ENCODE data around the gene ANKDD1A. TPM values are rescaled to one million over a fixed set of nuclear protein-coding genes. Genes with fewer than 3 reads are reported as not detected.

Gene ANKDD1A
- total and polyA plus RNA-seq, 8 donors, result 1.5 to 43.8 (median 5.2) TPM

DNA sequence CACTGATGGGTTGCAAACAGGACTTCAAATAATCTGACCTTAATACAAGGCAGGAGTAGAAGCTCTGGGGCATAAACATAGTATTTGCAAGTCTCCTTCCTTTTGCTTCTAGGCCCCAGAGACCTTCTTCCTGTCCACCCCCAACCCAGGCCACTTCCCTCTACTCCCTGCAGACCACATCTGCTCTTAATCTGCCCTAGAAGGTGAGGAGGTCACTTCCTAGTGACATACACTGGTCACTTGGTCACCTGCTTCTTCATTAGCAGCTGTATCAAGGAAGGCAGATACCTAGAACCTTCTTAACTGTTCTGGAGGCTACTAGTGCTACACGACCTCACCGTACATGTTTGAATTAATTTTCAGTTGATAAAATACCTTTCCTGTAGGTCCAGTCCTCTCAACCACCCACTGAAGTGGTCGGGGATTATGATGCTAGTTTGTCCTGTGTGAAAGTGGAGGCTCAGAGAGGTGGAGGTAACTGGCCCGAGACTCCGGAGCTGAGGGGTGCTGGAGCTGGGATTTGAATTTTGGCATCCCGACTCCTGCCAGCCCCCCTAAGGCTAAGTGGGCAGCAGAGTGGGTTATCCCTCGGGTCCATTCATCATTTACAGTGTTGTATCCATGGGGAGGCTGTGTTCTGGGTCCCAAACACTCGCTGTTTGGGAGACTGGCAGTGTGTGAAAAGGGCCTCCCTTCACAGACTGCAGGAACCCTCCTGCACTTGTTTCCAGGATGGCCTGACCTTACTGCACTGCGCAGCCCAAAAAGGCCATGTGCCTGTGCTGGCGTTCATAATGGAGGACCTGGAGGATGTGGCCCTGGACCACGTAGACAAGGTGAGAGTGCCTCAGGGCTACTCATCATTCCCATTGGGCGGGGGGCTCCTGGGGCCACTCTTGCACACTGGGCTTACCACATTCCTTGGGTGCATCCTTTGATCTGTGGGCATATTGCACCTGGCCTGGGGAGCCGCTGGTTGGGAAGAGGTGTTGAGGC is 13.9 kb downstream of the ANKDD1A start:
- no peaks in the 10 kb centered on the region for H3K9me3 ChIP-seq
- no peak for DNase-seq
- TF ChIP-seq POLR2A (IDR thresholded peaks at IDR 0.05), result no peak
- TF ChIP-seq POLR2AphosphoS5 (IDR thresholded peaks at IDR 0.05), result no peak
- TF ChIP-seq CTCF (IDR thresholded peaks at IDR 0.05), result no peak
- TF ChIP-seq EP300 (IDR thresholded peaks at IDR 0.05), result no peak
- H3K4me3 ChIP-seq, result no peak overlapping the region
- no peaks in the 10 kb centered on the region for H3K27me3 ChIP-seq
- H3K36me3 ChIP-seq, result peaks cover 0 to 7% (median 0%) of the 10 kb centered on the region in 4 donors
- no peaks in the 10 kb centered on the region for H3K4me1 ChIP-seq
- intact Hi-C loops (cut with DNase I; ENCODE audit: low total_unique reads), result no loop called here
- 84 to 89% (median 86%) methylated on average over 11 to 13 of the region's 13 CpGs for WGBS, 5 donors
- H3K27ac ChIP-seq, result no peak overlapping the region

DNA sequence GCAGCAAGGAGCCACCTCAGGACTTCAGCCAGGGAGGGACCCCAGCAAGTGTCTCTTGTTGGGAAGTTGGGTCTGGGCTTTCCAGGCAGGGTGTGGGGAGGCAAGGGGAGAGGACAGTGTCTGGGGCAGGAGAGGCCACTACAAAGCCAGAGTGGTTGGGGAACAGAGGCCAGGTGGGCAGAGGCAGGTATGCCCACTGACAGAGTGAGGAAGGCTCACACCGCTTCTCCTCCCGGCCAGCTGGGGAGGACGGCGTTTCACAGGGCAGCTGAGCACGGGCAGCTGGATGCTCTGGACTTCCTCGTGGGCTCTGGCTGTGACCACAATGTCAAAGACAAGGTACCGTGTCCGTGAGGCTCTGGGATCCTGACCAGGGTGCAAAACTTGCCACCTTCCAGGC is 15.0 kb downstream of the ANKDD1A start:
- no peak for TF ChIP-seq POLR2AphosphoS5 (IDR thresholded peaks at IDR 0.05)
- no peak for TF ChIP-seq EP300 (IDR thresholded peaks at IDR 0.05)
- no peak for TF ChIP-seq CTCF (IDR thresholded peaks at IDR 0.05)
- no peak for TF ChIP-seq POLR2A (IDR thresholded peaks at IDR 0.05)
- H3K27ac ChIP-seq, result no peak overlapping the region
- no peaks in the 10 kb centered on the region for H3K27me3 ChIP-seq
- no peaks in the 10 kb centered on the region for H3K9me3 ChIP-seq
- no peaks in the 10 kb centered on the region for H3K4me1 ChIP-seq
- WGBS, 5 donors, result 83 to 94% (median 87%) methylated on average over 8 of the region's 8 CpGs
- intact Hi-C loops (cut with DNase I; ENCODE audit: low total_unique reads), result no loop called here
- no peak for DNase-seq
- H3K4me3 ChIP-seq, result no peak overlapping the region
- peaks cover 0 to 11% (median 5%) of the 10 kb centered on the region in 4 donors for H3K36me3 ChIP-seq

DNA sequence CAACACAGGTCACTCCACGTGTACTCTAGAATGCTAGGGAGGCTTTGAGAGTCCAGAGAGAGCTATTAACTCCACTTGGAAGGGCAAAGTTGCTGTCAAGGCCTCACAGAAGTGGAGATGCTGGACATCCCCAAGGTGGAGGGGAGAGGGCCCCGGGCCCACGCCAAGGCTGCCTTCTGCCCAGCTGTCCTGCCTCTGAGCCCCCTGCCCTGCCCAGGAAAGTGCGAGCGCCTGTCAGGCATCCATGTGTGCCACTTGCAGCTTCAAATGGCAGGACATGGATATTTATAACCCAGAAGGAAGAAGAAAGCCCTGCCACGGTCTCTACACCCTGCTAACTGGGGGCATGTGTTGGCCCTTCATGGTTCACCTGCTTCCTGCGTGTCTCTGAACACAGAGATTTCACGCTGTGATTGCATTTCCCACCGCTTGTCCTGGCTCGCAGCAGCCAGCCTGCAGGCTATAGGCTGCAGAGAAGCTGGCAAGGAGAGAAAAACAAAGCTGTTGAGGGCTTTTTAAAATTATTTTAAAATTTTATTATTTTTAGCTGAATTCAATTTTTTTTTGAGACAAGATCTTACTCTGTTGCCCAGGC is 17.0 kb downstream of the ANKDD1A start:
- TF ChIP-seq POLR2A (IDR thresholded peaks at IDR 0.05) (no peak), EP300 (IDR thresholded peaks at IDR 0.05) (no peak), POLR2AphosphoS5 (IDR thresholded peaks at IDR 0.05) (no peak)
- H3K4me3 ChIP-seq, result no peak overlapping the region
- no peaks in the 10 kb centered on the region for H3K27me3 ChIP-seq
- H3K27ac ChIP-seq, result no peak overlapping the region
- DNase-seq, result no peak
- H3K4me1 ChIP-seq, result no peaks in the 10 kb centered on the region
- intact Hi-C loops (cut with DNase I; ENCODE audit: low total_unique reads), result no loop called here
- 83 to 90% (median 85%) methylated on average over 9 to 10 of the region's 10 CpGs for WGBS, 5 donors
- peaks cover 0 to 21% (median 13%) of the 10 kb centered on the region in 4 donors for H3K36me3 ChIP-seq
- H3K9me3 ChIP-seq, result no peaks in the 10 kb centered on the region

DNA sequence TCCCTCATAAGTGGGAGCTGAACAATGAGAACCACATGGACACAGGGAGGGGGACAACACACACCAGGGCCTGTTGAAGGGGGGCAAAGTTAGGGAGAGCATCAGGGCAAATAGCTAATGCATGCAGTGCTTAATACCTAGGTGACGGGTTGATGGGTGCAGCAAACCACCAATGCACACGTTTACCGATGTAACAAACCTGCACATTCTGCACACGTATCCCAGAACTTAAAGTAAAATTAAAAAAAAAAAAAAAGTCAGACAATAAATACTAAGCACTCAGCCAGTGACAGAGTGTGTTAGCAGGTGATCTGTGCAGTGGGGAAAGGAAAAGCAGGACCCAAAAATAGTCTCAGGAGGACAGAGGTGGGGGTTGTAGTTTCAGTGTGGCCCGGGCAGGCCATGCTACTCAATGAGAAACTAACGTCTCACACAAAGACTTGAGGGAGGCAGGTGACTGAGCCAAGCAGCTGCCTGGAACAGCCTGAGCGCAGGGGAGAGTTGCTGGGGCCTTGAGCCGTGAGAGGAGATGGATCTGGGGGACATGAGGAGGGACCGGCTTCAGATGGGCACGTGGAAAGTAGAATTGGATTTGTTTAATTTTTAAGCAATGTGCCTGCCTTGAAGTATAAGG is 18.4 kb downstream of the ANKDD1A start:
- intact Hi-C loops (cut with DNase I; ENCODE audit: low total_unique reads), result no loop called here
- DNase-seq, result no peak
- Histone ChIP-seq H3K36me3 (peaks cover 0 to 24% (median 13%) of the 10 kb centered on the region in 4 donors), H3K9me3 (no peaks in the 10 kb centered on the region), H3K4me1 (no peaks in the 10 kb centered on the region), H3K4me3 (no peak overlapping the region), H3K27ac (no peak overlapping the region), H3K27me3 (no peaks in the 10 kb centered on the region)
- TF ChIP-seq CTCF (IDR thresholded peaks at IDR 0.05), result no peak
- no peak for TF ChIP-seq EP300 (IDR thresholded peaks at IDR 0.05)
- TF ChIP-seq POLR2A (IDR thresholded peaks at IDR 0.05), result no peak
- TF ChIP-seq POLR2AphosphoS5 (IDR thresholded peaks at IDR 0.05), result no peak
- WGBS, 5 donors, result 87 to 91% (median 90%) methylated on average over 10 of the region's 10 CpGs

All from stomach (tissue), 9 donors.